OCI-LY7 (cell line): ENCODE data around the gene POLR2M. TPM values are rescaled to one million over a fixed set of nuclear protein-coding genes. Genes with fewer than 3 reads are reported as not detected.
A peak's percentile ranks its signal among the peaks of the same experiment; 100 is the strongest.

Experiments
- BruUV-seq: library from RNA; stranded (reverse); fragments of 400-500 nt; replicated peaks from 2 replicates; lab custom pipeline; 2021; lab: Mats Ljungman, UMichigan
- CTCF ChIA-PET: fragments of 300-600 bp; sonication (Branson Sonifier 250); formaldehyde crosslinking; loops from one replicate; lab custom pipeline; 2022; ENCODE audit warnings: antibody characterized with exemption; ENCODE audit not compliant: unreplicated experiment; lab: Charles Lee
- POLR2A ChIA-PET: fragments of 300-600 bp; sonication (Branson Sonifier 250); formaldehyde crosslinking; loops from one replicate; lab custom pipeline; 2022; ENCODE audit warnings: antibody characterized with exemption; lab: Charles Lee
- DNase-seq: peaks from one replicate; pipeline ENCODE4 v3.0.0-alpha.2; 2015; ENCODE audit warnings: low spot score
- H2AFZ ChIP-seq: fragments of 200-600 bp; sonication (generic), shearing (Covaris generic); 2 replicates; pipeline ENCODE4 v1.6.1; 2014; ENCODE audit warnings: mild to moderate bottlenecking, antibody characterized with exemption, low read length, moderate library complexity
- H3K27ac ChIP-seq: fragments of 200-600 bp; sonication (generic); 2 replicates; pipeline ENCODE4 v1.5.1; 2014; ENCODE audit warnings: mixed run types, low read depth, mild to moderate bottlenecking, moderate library complexity, low read length, inconsistent platforms; ENCODE audit not compliant: poor library complexity, severe bottlenecking
- H3K36me3 ChIP-seq: fragments of 200-600 bp; sonication (generic); 2 replicates; pipeline ENCODE4 v1.6.1; 2014; ENCODE audit warnings: mild to moderate bottlenecking, antibody characterized with exemption, low read length, moderate library complexity, mixed read lengths; ENCODE audit not compliant: insufficient read depth
- H3K4me1 ChIP-seq: fragments of 200-600 bp; sonication (generic); 2 replicates; pipeline ENCODE4 v1.5.1; 2014; ENCODE audit warnings: mild to moderate bottlenecking, low read length; ENCODE audit not compliant: insufficient read depth, poor library complexity, severe bottlenecking
- H3K4me2 ChIP-seq: fragments of 200-600 bp; sonication (generic); 2 replicates; pipeline ENCODE4 v1.6.1; 2014; ENCODE audit warnings: mild to moderate bottlenecking, low read length
- H3K4me3 ChIP-seq: fragments of 200-600 bp; sonication (generic); 2 replicates; pipeline ENCODE4 v1.5.1; 2014; ENCODE audit warnings: mild to moderate bottlenecking, low read depth, low read length; ENCODE audit not compliant: poor library complexity, severe bottlenecking
- H3K79me2 ChIP-seq: fragments of 200-600 bp; sonication (generic); 2 replicates; pipeline ENCODE4 v1.6.1; 2016; ENCODE audit warnings: low read depth, mild to moderate bottlenecking, low read length, moderate library complexity, mixed read lengths; ENCODE audit not compliant: insufficient read depth
- H3K9me2 ChIP-seq: fragments of 200-600 bp; sonication (generic); 2 replicates; pipeline ENCODE4 v1.6.1; 2016; ENCODE audit warnings: mild to moderate bottlenecking, low read length, mixed read lengths; ENCODE audit not compliant: insufficient read depth
- H3K9me3 ChIP-seq: fragments of 200-600 bp; sonication (generic); 2 replicates; pipeline ENCODE4 v1.6.1; 2014; ENCODE audit warnings: mild to moderate bottlenecking, mixed run types, low read length, mixed read lengths
- H4K20me1 ChIP-seq: fragments of 200-600 bp; sonication (generic); 2 replicates; pipeline ENCODE4 v1.6.1; 2014; ENCODE audit warnings: mild to moderate bottlenecking, antibody characterized with exemption, low read length, moderate library complexity, mixed read lengths; ENCODE audit not compliant: insufficient read depth
- EZH2phosphoT487 ChIP-seq: fragments of 200-600 bp; sonication (generic); IDR thresholded peaks from 2 replicates; pipeline ENCODE4 v1.6.1; 2018; ENCODE audit warnings: low read depth, borderline replicate concordance, mild to moderate bottlenecking, mixed run types, antibody characterized with exemption, low read length, moderate library complexity, mixed read lengths
- intact Hi-C: fragments of 100-400 bp; cut with micrococcal nuclease; formaldehyde crosslinking; loops from one replicate; pipeline ENCODE4 v1.10.0; 2022; ENCODE audit not compliant: unreplicated experiment
- total RNA-seq, 2 experiments: library from RNA; depleted of rRNA in 1 of 2; stranded (reverse); fragments of >200 nt in 1 of 2; shearing (Covaris generic) in 1 of 2; gene quantifications; 2 replicates each; pipeline ENCODE4 v1.2.3, GENCODE V29; 2014 to 2022
- TF ChIP-seq, protein P1 (sequence below): fragments of 200-600 bp; sonication (generic); conservative IDR thresholded peaks from 2 replicates; pipeline ENCODE4 v1.5.1; 2014; ENCODE audit warnings: mild to moderate bottlenecking, antibody characterized with exemption, low read length, moderate library complexity, mixed read lengths

Gene POLR2M
- total RNA-seq, 2 experiments from 2014 or later, result 77.6 to 154 TPM

DNA sequence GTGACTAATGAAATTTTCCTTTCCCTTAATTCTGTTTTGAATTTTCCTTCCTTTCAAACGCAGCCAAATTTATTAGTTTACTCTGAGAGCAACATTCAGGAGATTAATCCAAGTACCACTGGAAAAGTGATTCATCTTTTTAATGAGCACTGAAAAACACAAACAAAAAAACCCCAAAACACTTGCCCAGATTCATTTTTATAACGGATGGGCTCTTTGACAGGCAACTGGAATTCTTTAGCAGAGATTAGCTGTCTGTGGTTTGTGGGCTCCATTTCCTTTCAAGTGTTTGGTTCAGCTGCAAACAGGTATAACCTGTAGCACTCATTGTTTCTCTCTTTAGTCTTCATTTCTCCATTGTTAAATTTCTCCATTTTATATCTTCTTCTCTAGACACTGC is 3.1 kb upstream of the POLR2M start:
- no peak for DNase-seq
- Histone ChIP-seq H3K36me3 (no peaks in the 10 kb centered on the region), H2AFZ (peak overlapping the region; percentile 30; the same call in 1 of the 2 replicates), H4K20me1 (peaks cover 2% of the 10 kb centered on the region; the same call in 1 of the 2 replicates), H3K9me3 (peaks cover 6% of the 10 kb centered on the region; the same call in 1 of the 2 replicates), H3K79me2 (peaks cover 22% of the 10 kb centered on the region), H3K4me2 (no peak overlapping the region), H3K4me3 (no peak overlapping the region), H3K4me1 (peaks cover 15% of the 10 kb centered on the region), H3K9me2 (no peaks in the 10 kb centered on the region), H3K27ac (no peak overlapping the region)
- intact Hi-C loops, result no loop called here
- ChIA-PET POLR2A (no interaction called here), CTCF (no interaction called here)
- no TSS peak for BruUV-seq
- no peak for TF ChIP-seq EZH2phosphoT487
- TF ChIP-seq, protein P1, sequence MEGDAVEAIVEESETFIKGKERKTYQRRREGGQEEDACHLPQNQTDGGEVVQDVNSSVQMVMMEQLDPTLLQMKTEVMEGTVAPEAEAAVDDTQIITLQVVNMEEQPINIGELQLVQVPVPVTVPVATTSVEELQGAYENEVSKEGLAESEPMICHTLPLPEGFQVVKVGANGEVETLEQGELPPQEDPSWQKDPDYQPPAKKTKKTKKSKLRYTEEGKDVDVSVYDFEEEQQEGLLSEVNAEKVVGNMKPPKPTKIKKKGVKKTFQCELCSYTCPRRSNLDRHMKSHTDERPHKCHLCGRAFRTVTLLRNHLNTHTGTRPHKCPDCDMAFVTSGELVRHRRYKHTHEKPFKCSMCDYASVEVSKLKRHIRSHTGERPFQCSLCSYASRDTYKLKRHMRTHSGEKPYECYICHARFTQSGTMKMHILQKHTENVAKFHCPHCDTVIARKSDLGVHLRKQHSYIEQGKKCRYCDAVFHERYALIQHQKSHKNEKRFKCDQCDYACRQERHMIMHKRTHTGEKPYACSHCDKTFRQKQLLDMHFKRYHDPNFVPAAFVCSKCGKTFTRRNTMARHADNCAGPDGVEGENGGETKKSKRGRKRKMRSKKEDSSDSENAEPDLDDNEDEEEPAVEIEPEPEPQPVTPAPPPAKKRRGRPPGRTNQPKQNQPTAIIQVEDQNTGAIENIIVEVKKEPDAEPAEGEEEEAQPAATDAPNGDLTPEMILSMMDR, result no peak

DNA sequence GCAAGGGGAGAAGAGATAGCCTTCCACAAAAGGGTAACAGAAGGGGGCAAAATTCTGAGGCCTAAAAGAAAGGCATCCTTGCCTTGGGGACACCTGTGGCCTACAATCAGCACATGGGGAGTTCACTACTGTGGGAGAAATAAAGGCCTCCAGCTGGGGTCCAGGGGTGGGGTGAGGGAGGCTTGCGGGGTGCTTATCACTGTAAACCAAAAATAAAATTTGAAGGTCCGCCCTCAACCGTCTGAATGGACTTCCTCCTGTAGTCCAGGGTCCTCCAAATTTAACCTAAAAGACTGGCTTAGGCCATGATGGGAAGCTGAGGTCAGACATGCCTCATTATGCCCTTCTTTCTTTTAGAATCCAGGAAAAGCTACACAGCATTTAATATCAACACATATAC is 2.1 kb upstream of the POLR2M start:
- no TSS peak for BruUV-seq
- TF ChIP-seq, protein P1, result no peak
- TF ChIP-seq EZH2phosphoT487, result no peak
- peaks cover 7% of the 10 kb centered on the region for H3K36me3 ChIP-seq
- intact Hi-C loops, result no loop called here
- POLR2A ChIA-PET, result no interaction called here
- no peak overlapping the region for H3K4me2 ChIP-seq
- H4K20me1 ChIP-seq, result peaks cover 7% of the 10 kb centered on the region; the same call in 1 of the 2 replicates
- CTCF ChIA-PET, result no interaction called here
- no peak overlapping the region for H3K4me3 ChIP-seq
- no peaks in the 10 kb centered on the region for H3K9me2 ChIP-seq
- no peak overlapping the region for H3K27ac ChIP-seq
- peak overlapping the region; percentile 30; the same call in 1 of the 2 replicates for H2AFZ ChIP-seq
- H3K4me1 ChIP-seq, result peaks cover 21% of the 10 kb centered on the region
- no peak for DNase-seq
- H3K9me3 ChIP-seq, result peaks cover 6% of the 10 kb centered on the region; the same call in 1 of the 2 replicates
- peaks cover 33% of the 10 kb centered on the region for H3K79me2 ChIP-seq

DNA sequence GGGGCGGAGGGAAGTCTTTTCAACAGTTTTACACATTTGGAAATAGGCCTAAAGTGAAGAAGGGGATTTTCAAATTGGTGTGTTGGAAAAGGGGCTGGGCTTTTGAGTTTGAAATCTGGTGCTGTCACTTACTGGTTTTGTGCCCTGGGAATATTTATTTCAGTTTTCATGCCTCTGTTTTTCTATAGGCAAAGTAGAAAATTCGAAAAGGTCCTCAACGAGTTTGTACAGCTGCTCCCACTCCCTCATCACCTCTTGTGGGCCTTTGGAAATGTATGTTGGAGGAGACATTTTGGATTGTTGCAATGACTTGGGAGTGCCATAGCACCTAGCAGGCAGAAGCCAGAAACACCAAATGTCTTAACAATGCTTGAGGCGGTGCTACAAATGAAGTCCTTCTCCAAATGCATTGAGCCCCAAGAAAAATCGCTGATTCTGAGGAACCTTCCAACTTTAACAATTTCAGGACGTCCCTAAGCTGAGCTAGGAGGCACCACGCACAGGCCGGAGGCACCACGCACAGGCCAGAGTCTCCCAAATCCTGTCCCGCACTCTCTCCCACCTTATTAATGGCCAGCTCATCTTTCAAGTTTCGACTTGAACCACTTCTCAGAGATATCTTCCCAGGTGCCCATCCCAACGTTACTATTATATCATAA is 639 bp upstream of the POLR2M start:
- no peaks in the 10 kb centered on the region for H3K9me2 ChIP-seq
- TF ChIP-seq, protein P1, result no peak
- no peak for TF ChIP-seq EZH2phosphoT487
- H3K4me2 ChIP-seq, result peak overlapping the region; percentile 96
- peak overlapping the region; percentile 81 for H3K4me3 ChIP-seq
- H4K20me1 ChIP-seq, result peaks cover 15% of the 10 kb centered on the region; the same call in 1 of the 2 replicates
- DNase-seq, result peak; percentile 4
- intact Hi-C loops, result no loop called here
- ChIA-PET CTCF (no interaction called here), POLR2A (interaction anchor here (0.7 to 1.1 kb wide), 4 partner anchors 23 to 1461 kb away, joined by 3 to 5 read pairs (median 4); no protein-coding TSS in a partner anchor)
- peaks cover 21% of the 10 kb centered on the region for H3K36me3 ChIP-seq
- peaks cover 6% of the 10 kb centered on the region; the same call in 1 of the 2 replicates for H3K9me3 ChIP-seq
- BruUV-seq, result no TSS peak
- H3K27ac ChIP-seq, result peak overlapping the region; percentile 55
- H3K79me2 ChIP-seq, result peaks cover 44% of the 10 kb centered on the region
- H2AFZ ChIP-seq, result peak overlapping the region; percentile 95
- peaks cover 21% of the 10 kb centered on the region for H3K4me1 ChIP-seq
